HTERT RPE-1 (cell line): ENCODE measurements around the gene EPHB3.
"Not testable (repeated sequence)": the region's sequence is repeated elsewhere in the genome, so short reads cannot be mapped to it uniquely, and the experiment has no call there.

Experiments used
- in situ Hi-C: fragments of 300-500 bp; cut with MboI; formaldehyde crosslinking; loops from 4 replicates; pipeline ENCODE4 v1.14.3; 2020; ENCODE audit warnings: low sequenced_read_pairs

Gene EPHB3

GRCh38 chr3:184596886-184597575 lies 35.4 kb downstream of the EPHB3 start:
- in situ Hi-C loops, result no loop called here

GRCh38 chr3:184597829-184598573 lies 36.4 kb downstream of the EPHB3 start:
- in situ Hi-C loops, result no loop called here

GRCh38 chr3:184598574-184598927 lies 37.0 kb downstream of the EPHB3 start:
- in situ Hi-C loops, result no loop called here

- in situ Hi-C loops, result no loop called here
Observed at GRCh38 chr3:184599143-184599542, 37.6 kb downstream of the EPHB3 start.

GRCh38 chr3:184600685-184601377 lies 39.2 kb downstream of the EPHB3 start:
- in situ Hi-C loops, result no loop called here

- in situ Hi-C loops, result no loop called here
Observed at GRCh38 chr3:184601576-184602371, 40.2 kb downstream of the EPHB3 start.

- in situ Hi-C loops, result no loop called here
Observed at GRCh38 chr3:184602372-184603150, 41.0 kb downstream of the EPHB3 start.

- in situ Hi-C loops, result no loop called here
Observed at GRCh38 chr3:184603151-184604030, 41.8 kb downstream of the EPHB3 start.

- in situ Hi-C loops, result no loop called here
Observed at GRCh38 chr3:184604039-184604601, 42.5 kb downstream of the EPHB3 start.

- in situ Hi-C loops, result no loop called here
Observed at GRCh38 chr3:184604615-184605290, 43.2 kb downstream of the EPHB3 start.

GRCh38 chr3:184608209-184608608 lies 46.6 kb downstream of the EPHB3 start:
- in situ Hi-C loops, result no loop called here

- in situ Hi-C loops, result no loop called here
Observed at GRCh38 chr3:184609476-184610244, 48.1 kb downstream of the EPHB3 start.

- in situ Hi-C loops, result no loop called here
Observed at GRCh38 chr3:184610245-184610871, 48.8 kb downstream of the EPHB3 start.

- in situ Hi-C loops, result no loop called here
Observed at GRCh38 chr3:184611607-184612281, 50.2 kb downstream of the EPHB3 start.

GRCh38 chr3:184615396-184615795 lies 53.8 kb downstream of the EPHB3 start:
- in situ Hi-C loops, result no loop called here

- in situ Hi-C loops, result no loop called here
Observed at GRCh38 chr3:184616436-184616835, 54.9 kb downstream of the EPHB3 start.

- in situ Hi-C loops, result not testable (repeated sequence)
Observed at GRCh38 chr3:184617306-184617705, 55.7 kb downstream of the EPHB3 start.
